GM12891 (cell line): ENCODE measurements around the gene DMKN.

Experiments
- POLR2A ChIP-seq: IDR thresholded peaks from 2 replicates; pipeline ENCODE4 v1.6.1; 2011; ENCODE audit warnings: low read depth, low read length, control low read depth
- POLR2AphosphoS5 ChIP-seq: IDR thresholded peaks from 2 replicates; pipeline ENCODE4 v1.6.1; 2011; ENCODE audit warnings: low read depth, low read length, control low read depth
- POU2F2 ChIP-seq: IDR thresholded peaks from 2 replicates; pipeline ENCODE4 v1.6.1; 2011; ENCODE audit warnings: low read depth, mild to moderate bottlenecking, control low read depth, low read length, moderate library complexity
- TAF1 ChIP-seq: IDR thresholded peaks from 2 replicates; pipeline ENCODE4 v1.6.1; 2011; ENCODE audit warnings: low read depth, low read length, control low read depth

DNA sequence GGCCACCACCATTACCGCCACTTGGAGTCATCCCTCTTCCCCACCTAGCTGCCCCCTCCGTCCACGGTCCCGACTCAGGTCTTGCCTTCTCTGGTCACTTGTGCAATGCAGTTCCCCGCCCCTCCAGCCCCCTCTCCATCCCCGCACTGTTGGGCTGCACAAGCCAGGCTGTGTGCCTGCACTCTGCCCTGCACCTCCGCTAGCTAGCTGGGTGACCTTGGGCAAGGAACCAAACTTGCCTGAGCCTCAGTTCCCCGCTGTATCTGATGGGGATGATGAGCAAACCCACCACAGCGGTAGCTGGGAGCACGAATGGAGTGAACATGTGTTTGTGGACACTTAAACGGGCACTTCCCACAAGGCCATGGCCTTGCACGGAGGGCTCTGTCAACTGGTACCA, 26.4 kb upstream of the DMKN start:
- TF ChIP-seq POLR2A: no peak
- no peak for TF ChIP-seq TAF1
- TF ChIP-seq POU2F2: no peak
- TF ChIP-seq POLR2AphosphoS5: peak; percentile 19; the same call in 1 of the 2 replicates
